WERI-Rb-1 (cell line): Measurements from ENCODE around the gene RAB4B.
"Not testable (repeated sequence)": the region's sequence is repeated elsewhere in the genome, so short reads cannot be mapped to it uniquely, and the experiment has no call there.

Experiments
- DNase-seq: peaks from one replicate; pipeline ENCODE4 v3.0.0-alpha.2; 2020
- H3K27ac ChIP-seq: fragments of 250-450 bp; sonication (Bioruptor Pico); 2 replicates; pipeline ENCODE4 v1.5.1; 2020; ENCODE audit warnings: mild to moderate bottlenecking, moderate library complexity
- H3K27me3 ChIP-seq: fragments of 250-450 bp; sonication (Bioruptor Pico); 2 replicates; pipeline ENCODE4 v1.5.1; 2021; ENCODE audit warnings: mild to moderate bottlenecking, low read depth, moderate library complexity; ENCODE audit not compliant: insufficient read depth, severe bottlenecking
- H3K36me3 ChIP-seq: fragments of 250-450 bp; sonication (Bioruptor Pico); 2 replicates; pipeline ENCODE4 v1.5.1; 2020; ENCODE audit warnings: mild to moderate bottlenecking, moderate library complexity
- H3K4me3 ChIP-seq: 2 replicates; pipeline ENCODE4 v1.5.1; 2011; ENCODE audit warnings: low read depth, mild to moderate bottlenecking, control low read depth, low read length
- H3K9me3 ChIP-seq: fragments of 250-450 bp; sonication (Bioruptor Pico); 2 replicates; pipeline ENCODE4 v1.5.1; 2021; ENCODE audit warnings: mild to moderate bottlenecking, moderate library complexity; ENCODE audit not compliant: severe bottlenecking
- TF ChIP-seq, protein P1 (sequence below): IDR thresholded peaks from 2 replicates; pipeline ENCODE4 v1.5.1; 2011; ENCODE audit warnings: low read depth, mild to moderate bottlenecking, control low read depth, inconsistent platforms, low read length

RAB4B gene

GRCh38 chr19:40810160-40810559 is 32.1 kb downstream of the RAB4B start:
- DNase-seq = no peak
- Histone ChIP-seq H3K4me3 (no peak overlapping the region), H3K27me3 (no peaks in the 10 kb centered on the region), H3K36me3 (peaks cover 47% of the 10 kb centered on the region), H3K9me3 (no peaks in the 10 kb centered on the region), H3K27ac (no peak overlapping the region)
- TF ChIP-seq, protein P1, sequence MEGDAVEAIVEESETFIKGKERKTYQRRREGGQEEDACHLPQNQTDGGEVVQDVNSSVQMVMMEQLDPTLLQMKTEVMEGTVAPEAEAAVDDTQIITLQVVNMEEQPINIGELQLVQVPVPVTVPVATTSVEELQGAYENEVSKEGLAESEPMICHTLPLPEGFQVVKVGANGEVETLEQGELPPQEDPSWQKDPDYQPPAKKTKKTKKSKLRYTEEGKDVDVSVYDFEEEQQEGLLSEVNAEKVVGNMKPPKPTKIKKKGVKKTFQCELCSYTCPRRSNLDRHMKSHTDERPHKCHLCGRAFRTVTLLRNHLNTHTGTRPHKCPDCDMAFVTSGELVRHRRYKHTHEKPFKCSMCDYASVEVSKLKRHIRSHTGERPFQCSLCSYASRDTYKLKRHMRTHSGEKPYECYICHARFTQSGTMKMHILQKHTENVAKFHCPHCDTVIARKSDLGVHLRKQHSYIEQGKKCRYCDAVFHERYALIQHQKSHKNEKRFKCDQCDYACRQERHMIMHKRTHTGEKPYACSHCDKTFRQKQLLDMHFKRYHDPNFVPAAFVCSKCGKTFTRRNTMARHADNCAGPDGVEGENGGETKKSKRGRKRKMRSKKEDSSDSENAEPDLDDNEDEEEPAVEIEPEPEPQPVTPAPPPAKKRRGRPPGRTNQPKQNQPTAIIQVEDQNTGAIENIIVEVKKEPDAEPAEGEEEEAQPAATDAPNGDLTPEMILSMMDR = no peak

DNA sequence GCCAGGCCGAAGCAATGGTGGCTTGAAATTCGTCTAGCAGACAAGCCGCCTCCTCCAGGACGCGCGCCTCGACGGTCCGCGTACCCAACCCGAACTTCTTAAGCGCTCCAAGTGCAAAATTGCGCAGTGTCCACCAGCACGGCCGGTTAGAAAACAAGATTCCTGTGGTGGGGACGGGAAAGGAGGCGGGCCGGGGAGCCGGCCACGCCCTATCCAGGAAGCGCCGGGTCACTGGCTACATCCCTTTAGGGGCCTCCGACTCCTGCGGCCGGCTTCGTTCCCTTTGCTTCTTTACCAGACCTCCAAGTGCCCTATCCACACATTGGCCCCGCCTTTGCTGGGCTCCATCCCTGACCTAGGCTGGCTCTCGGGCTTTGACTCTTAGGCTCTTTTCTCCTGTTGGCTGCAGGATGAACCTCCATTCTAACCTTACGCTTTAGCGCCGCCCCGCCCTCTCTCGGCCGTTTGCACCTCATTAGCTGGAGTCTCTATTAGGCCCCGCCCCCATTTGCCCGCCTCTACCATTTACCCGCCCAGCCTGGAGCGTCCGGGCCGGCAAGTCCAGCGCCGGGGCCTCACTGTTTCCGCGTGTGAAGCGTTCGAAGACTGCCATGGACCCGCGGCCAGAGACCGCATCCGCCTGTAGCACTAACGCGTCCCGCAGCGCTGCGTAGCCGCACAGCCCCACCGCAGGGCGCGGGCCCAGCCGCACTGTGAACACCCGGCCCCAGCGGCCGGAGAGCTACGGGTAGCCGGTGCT is 32.8 kb downstream of the RAB4B start:
- peak overlapping the region; percentile 36 for H3K4me3 ChIP-seq
- peak; percentile 60 for DNase-seq
- H3K27ac ChIP-seq = not testable (repeated sequence)

GRCh38 chr19:40811478-40812341 is 33.7 kb downstream of the RAB4B start:
- Histone ChIP-seq H3K27me3 (no peaks in the 10 kb centered on the region), H3K27ac (no peak overlapping the region), H3K36me3 (peaks cover 31% of the 10 kb centered on the region), H3K4me3 (peak overlapping the region; percentile 35), H3K9me3 (no peaks in the 10 kb centered on the region)
- no peak for DNase-seq
- TF ChIP-seq, protein P1 = no peak

More for the DNA sequence above, 32.8 kb downstream of the RAB4B start:
- H3K27me3 ChIP-seq, H3K9me3 ChIP-seq: not testable (repeated sequence)
- H3K36me3 ChIP-seq = peaks cover 40% of the 10 kb centered on the region

DNA sequence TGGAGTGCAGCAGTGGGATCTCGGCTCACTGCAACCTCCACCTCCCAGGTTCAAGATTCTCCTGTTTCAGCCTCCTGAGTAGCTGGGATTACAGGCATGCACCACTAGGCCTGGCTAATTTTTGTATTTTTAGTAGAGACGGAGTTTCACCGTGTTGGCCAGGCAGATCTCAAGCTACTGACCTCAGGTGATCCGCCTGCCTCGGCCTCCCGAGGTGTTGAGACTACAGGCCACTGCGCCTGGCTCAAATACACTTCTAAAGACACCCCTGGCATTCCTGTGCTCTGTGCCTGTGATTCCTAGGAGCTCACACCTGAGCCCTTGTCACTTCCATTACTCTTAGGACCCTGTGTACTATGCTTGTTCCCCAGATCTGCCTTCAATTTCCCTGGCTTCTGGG is 34.5 kb downstream of the RAB4B start:
- not testable (repeated sequence) for H3K9me3 ChIP-seq, DNase-seq, H3K27ac ChIP-seq, H3K4me3 ChIP-seq, H3K27me3 ChIP-seq
- peaks cover 23% of the 10 kb centered on the region for H3K36me3 ChIP-seq

DNA sequence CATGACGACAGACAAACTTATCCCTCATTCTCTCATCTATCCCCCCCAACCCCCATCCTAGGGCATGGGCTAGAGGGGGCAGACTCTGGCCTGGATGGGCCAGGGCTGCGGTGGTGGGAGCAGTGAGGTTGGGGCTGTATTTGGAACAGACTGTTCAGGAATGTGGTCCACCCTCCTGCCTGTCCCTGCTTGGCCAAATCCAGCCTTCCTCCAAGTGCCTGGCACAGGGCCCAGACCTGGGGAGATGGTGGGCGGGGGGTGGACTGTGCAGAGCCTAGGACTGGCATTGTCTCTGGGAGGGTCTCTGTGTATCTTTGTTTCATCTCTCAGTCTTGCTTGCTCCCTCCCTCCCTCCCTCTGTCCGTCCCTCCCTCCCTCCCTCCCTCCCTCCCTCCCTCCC is 35.1 kb downstream of the RAB4B start:
- H3K9me3 ChIP-seq = no peaks in the 10 kb centered on the region
- no peak overlapping the region for H3K4me3 ChIP-seq
- no peak for DNase-seq
- no peak overlapping the region for H3K27ac ChIP-seq
- H3K27me3 ChIP-seq = no peaks in the 10 kb centered on the region
- H3K36me3 ChIP-seq = peaks cover 17% of the 10 kb centered on the region
- TF ChIP-seq, protein P1 = no peak

GRCh38 chr19:40815223-40815622 is 37.2 kb downstream of the RAB4B start:
- TF ChIP-seq, protein P1 = no peak
- no peak overlapping the region for H3K27ac ChIP-seq
- H3K4me3 ChIP-seq = no peak overlapping the region
- H3K36me3 ChIP-seq = no peaks in the 10 kb centered on the region
- DNase-seq = peak; percentile 56
- no peaks in the 10 kb centered on the region for H3K9me3 ChIP-seq
- no peaks in the 10 kb centered on the region for H3K27me3 ChIP-seq
